Measurements from ENCODE around the gene CXCR2.
A peak's percentile ranks its signal among the peaks of the same experiment; 100 is the strongest.
"Not testable (repeated sequence)": the region's sequence is repeated elsewhere in the genome, so short reads cannot be mapped to it uniquely, and the experiment has no call there.

CXCR2 gene

DNA sequence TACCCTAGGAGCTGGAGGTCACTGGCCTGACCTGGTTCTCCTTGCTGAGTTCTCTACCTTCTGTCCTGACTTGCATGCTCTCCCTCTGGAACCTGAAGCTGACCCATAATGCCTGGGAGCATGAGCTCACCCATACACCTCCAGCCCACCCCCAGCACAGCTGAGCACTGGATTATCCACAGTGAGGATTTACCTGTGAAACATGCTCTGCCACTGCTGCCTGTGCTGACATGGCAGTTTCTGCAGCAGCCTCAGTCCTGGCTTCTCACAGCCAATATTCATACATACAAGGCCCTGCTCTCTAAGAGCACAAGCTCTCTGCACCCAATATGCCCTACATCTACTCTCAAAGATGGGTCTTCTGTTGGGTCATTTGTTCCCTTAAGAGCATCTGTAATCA, 5.0 kb downstream of the CXCR2 start:
- no peak for DNase-seq

DNA sequence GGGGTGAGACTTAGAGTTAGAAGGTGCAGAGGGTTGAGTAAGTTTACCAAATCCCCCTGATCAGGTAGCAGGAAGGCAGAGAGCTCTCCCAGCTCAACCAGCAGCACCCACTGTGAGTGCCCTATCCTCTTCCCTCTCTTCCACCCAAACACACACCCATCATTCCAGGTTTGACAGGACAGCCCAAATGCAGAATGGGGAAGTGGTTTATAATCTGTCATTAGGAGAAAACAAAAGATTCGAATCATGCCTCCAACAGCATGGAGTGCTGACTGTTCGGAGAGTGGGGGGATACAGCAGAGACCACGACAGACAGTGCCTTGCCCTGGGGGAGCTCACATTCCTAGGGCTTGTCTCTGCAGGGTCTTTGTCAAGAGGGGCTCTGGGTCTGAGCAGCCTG, 11.7 kb downstream of the CXCR2 start:
- no peak for DNase-seq

DNA sequence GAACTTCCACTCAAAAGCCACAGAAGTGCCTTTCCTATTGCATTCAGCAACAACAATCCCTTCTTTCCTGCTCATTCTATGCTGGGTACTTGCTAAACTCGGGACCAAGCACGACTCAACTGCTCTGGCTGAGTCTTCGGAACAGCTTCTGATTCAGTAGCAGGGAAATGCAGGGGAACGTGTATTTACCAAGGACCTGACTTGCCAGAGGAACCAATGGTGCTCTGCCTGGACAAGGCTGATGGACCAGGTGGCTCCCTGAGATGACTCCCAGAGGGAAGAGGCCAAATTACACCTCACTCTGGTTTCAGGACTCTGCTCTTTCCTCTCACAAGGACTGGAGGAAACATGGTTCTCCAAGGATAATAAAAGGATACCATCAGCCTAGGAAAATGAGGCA, 12.2 kb downstream of the CXCR2 start:
- no peak for DNase-seq

DNA sequence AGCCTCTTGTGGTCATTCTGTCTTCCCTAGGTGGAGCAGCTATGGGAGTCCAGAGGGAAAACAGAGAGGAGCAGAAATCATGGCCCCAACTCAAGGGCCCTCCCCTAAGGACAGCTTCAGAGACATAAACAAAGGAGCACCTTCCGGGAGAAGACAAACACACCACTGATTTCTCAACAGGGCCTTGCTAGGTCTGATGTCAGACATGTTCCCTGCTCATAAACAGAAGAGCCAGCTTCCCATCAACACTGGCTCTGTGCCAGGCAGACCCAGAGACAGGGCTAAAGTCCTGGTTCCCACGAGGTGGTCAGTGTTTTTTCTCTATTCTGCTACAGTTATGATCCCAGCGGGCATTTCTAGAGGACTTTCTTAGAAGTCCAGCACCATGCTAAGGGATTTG, 19.3 kb downstream of the CXCR2 start:
- DNase-seq = no peak

DNA sequence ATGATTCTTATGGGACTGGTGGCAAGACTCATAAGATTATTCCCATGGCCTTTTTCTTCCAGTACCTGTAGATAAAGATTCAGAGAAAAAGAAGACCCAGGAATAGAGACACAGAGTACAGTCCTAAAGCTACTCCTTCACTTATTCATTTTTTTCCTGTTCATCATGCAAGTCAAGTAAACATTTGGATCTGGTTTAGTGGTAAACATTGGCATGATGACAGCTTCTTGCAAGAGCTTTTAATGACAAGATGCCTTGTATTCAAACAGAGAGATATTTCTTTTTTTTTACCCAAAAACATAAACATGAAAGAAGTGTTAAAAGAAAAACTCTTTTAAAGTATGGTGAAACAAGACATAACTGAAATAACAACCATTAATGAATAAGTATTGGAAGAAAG, 20.2 kb downstream of the CXCR2 start:
- no peak for DNase-seq

DNA sequence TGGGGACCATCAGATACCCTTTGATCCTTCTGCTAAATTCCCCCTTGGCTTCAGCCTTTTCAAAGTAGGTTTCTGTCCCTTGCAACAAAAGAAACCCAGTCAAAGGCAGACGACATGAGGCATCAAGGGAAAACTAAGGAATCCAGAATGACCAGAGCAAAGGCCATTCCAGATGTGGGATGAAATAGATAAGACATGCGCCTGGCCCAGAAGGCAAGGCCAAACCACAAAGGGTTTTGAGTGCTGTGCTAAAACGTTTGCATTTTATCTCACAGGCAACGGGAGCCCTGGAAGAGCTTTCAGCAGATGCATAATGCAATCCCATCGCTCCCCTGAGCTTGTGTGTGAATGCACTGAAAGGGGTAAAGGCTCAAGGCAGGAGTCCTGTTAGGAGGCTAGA, 23.3 kb downstream of the CXCR2 start:
- DNase-seq = no peak

DNA sequence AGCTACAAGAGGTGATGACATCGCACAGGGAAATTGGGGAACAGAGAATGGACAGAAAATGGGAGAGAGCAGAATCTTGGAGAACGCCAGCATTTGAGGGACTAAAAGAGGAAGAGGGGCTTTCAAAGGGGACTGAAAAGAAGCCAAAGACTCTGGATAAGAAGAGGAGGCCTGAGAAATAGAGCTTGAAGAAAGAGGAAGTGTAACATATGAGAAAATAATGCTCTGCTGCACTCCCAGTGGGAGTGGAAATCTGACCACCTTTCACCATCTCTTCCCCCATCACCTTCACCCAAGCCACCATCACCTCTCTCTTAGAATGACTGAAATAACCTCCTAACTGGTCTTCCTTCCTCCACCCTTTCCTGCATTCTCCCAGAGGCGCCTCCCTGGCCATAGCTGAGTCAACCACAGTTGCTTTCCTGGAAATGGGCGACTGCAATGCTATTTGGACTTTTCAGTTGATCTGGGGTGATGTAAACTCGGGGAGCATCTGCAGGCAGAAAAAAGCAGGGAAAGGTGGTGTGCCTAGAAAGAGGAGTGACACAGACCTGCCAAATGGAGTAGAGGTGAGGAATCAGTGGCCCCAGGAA, 24.1 kb downstream of the CXCR2 start:
- no peak for DNase-seq

DNA sequence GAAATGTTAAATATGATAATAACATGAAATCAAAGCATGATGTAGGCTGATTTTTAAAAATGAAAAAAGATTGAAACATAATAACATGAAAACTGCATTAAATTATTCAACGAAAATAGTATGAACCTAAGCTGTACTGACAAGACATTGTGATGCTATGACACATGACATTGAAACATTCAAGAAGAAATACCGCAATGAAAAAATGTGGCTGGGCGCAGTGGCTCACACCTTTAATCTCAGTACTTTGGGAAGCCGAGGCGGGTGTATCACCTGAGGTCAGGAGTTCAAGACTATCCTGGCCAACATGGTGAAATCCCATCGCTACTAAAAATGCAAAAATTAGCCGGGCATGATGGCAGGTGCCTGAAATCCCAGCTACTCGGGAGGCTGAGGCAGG, 26.3 kb downstream of the CXCR2 start:
- no peak for DNase-seq

DNA sequence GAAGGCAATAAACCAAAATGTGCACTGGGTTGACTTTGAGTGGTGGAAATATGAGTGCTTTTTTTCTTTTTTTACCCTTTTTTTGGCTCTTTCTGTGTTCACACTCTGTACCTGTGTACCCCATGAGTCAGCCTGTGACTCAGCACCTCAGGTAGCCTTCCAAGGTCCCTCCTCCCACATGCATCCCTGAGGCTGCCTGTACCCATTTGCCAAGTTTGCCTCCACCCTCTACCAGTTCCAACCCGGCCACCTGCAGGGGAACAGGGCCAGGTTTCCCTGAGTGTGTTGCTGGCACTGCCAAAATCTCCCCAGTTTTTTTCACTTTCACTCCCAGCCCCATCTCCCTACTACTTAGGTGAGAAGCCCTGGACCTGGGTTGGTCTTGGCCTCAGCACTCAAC, 26.9 kb downstream of the CXCR2 start:
- no peak for DNase-seq

- DNase-seq = no peak
These were observed 30.2 kb downstream of the CXCR2 start for GRCh38 chr2:218155953-218156479.

GRCh38 chr2:218161644-218162043, 35.8 kb downstream of the CXCR2 start:
- no peak for DNase-seq

- DNase-seq = no peak
These were observed 37.0 kb downstream of the CXCR2 start for GRCh38 chr2:218162814-218163213.

- DNase-seq = no peak
These were observed 41.0 kb downstream of the CXCR2 start, which contains the start of gene CXCR1 for GRCh38 chr2:218166791-218167190. TSS of gene CXCR1 (minus strand) at chr2:218166962. CDS start at chr2:218165211, 1,751 bp downstream.

- no peak for DNase-seq
These were observed 42.2 kb downstream of the CXCR2 start for GRCh38 chr2:218168016-218168415.

DNA sequence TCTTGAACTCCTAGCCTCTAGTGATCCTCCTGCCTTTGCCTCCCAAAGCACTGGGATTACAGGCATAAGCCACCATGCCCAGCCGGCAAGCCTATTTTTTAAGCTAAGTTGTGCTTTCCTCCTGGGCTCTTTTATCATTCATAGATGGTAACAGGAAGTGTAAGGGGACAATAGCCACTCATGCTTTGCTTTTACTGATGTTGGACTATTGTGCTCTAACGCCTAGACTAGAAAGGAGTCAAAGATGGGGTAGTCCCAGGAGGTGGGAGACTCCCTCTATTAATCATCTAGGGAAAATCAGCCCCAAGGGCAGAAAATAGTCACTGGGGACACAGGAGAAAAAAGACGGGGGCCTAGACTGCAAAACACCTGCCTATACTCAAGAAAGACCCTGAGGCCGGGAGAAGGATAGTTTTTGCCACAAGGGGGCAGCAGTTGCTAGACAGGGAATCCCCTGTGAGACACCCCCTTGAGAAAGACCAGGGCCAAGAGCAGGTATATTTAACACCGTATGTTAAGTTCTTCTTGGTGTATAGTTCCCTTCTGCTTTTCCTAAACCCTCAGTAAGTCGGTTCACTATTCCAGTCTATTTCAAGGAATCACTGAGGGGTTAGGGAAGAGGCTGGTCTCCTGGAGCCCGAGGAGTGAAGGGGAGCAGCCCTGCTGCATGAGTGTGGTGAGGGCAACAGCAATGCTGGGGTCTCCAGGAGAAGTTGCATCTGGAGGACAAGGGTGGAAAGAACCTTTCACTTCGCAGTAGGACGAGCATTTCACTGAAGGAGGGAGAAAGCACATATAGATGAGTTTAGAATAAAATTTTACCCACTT, 43.0 kb downstream of the CXCR2 start:
- DNase-seq = no peak

DNA sequence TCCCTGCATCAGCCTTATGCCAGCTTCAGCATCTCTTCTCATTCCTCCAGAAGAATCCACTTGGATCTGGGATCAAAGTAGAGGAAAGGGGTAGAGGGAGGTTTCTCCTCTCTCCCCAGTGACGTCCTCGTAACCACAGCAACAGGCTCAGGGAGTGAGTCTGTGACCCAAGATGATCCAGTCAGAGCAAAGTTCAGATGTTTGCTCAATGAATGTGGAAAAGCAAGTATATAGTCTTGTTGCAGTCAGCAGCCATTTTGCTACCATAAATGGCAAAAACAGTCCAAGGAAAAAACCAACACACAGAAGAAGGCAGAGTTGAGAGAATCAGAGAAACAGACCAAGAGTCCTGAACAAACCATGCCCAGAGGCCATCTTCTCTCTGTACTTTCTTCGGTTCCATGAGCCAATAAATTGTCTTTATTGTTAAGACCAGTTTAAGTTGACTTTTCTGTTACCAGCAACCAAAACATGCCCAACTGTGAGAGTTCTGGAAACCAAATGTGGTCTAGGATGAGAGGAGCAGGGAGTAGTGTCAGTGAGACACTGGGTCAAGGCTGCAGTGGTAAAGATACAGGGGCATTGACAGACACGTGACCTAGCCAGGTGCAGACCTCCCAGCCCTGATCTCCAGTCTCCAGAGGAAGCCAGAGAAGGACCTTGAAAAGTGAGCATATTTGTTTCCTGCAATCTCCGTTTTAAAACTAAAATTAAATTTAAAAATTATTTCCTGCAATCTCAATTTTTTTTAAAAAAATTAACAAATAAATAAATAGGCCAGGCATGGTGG, 44.1 kb downstream of the CXCR2 start:
- DNase-seq = no peak

- DNase-seq = not testable (repeated sequence)
These were observed 45.9 kb downstream of the CXCR2 start for GRCh38 chr2:218171744-218172143.

DNA sequence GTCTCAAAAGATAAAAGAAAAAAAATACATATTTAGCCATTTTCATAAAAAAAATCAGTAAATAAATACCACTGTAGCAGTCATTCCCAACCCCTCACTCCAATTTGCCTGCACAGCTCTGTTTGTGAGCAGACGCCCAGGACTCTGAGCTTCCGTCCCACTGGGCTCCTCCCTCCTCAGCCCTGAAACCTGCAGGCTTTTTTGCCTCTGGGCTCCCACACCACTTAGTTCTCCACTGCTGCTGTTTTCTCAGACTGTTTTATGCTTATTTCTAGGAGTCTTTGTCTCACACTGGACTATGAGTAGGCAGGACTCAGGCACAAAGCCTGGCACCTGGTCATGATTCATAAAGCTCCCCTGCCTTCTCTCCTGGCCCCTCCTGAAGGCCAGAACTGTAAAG, 47.0 kb downstream of the CXCR2 start:
- DNase-seq = no peak

DNA sequence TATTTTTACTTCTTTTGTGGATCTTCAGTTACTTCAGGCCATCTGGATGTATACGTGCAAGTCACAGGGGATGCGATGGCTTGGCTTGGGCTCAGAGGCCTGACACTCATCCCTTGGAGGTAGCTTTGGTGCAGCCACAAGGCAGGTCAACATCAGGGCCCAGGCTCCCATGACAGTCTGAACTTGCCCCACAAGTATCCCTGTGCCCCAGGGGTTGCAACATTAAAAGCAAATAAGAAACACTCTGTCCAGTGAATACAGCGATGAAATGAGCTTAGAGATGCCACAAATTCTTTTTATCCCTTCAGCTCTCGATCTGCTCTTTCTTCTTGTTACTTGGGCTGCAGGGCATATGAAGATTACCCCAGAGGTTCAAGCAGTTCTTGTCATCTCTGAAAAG, 54.0 kb downstream of the CXCR2 start:
- no peak for DNase-seq

DNA sequence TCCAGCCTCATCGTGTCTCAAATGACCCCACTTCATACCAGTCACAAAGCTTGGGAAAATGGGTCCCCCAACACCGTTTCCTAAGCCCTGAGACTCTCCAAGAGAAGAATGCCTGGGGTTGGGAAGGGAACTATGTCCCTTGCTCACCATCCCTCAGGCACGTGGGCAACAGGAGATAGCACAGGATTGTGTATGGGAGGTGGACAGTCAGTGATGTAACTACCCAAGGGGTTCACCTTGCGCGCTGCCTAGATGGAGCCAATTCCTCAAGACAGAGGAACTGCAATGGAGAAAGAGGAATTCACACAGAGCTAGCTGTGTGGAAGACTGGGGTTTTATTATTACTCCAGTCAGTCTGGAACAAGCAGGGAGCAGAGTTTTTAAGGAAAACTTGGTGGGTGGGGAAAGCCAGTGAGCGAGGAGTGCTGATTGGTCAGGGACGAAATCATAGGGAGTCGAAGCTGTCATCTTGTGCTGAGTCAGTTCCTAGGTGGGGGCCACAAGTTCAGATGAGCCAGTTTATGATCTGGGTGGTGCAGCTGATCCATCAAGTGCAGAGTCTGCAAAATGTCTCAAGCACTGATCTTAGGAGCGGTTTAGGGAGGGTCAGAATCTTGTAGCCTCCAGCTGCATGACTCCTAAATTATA, 54.8 kb downstream of the CXCR2 start:
- DNase-seq = no peak

- DNase-seq = no peak
These were observed 58.5 kb downstream of the CXCR2 start for GRCh38 chr2:218184331-218184730.

DNA sequence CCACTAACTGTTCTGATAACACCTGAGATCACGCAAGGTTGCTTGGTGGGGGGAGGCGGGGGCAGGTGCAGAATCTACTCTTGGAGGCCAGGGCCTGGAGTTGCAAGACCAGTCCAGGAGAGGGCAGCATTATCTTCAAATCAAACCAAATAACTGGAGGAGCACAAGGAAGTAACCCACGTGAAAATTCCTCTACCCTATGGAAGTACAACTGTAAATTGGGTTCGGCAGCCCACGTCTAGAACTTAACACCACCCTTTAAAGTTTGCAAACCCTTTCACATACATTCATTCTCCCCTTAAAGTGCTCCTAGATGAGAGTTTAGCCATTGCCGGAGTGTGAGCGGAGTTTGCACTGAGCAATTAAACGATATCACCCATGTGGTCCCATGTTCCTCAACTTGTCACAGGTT, 60.5 kb downstream of the CXCR2 start:
- peak; percentile 66 for DNase-seq
